T1000 (cell line): ENCODE measurements around the gene MYO3B.
"Not testable (repeated sequence)": the region's sequence is repeated elsewhere in the genome, so short reads cannot be mapped to it uniquely, and the experiment has no call there.

ENCODE experiments used
- DNase-seq: peaks from one replicate; lab custom pipeline; 2025; ENCODE audit warnings: mixed read lengths; lab: John Stamatoyannopoulos, UW

The MYO3B gene

GRCh38 chr2:170641961-170642360, 464.0 kb downstream of the MYO3B start:
- DNase-seq = no peak

- DNase-seq = no peak
Observed at GRCh38 chr2:170643346-170643745, 465.4 kb downstream of the MYO3B start.

GRCh38 chr2:170647741-170648436, 469.9 kb downstream of the MYO3B start:
- DNase-seq = no peak

- no peak for DNase-seq
Observed at GRCh38 chr2:170651624-170652325, 473.8 kb downstream of the MYO3B start.

- DNase-seq = no peak
Observed at GRCh38 chr2:170652637-170653417, 474.9 kb downstream of the MYO3B start.

GRCh38 chr2:170656669-170657068, 478.7 kb downstream of the MYO3B start:
- DNase-seq = no peak

- DNase-seq = no peak
Observed at GRCh38 chr2:170660409-170660808, 482.5 kb downstream of the MYO3B start.

GRCh38 chr2:170665743-170666142, 487.8 kb downstream of the MYO3B start:
- no peak for DNase-seq

- DNase-seq = no peak
Observed at GRCh38 chr2:170669909-170670308, 492.0 kb downstream of the MYO3B start.

- DNase-seq = no peak
Observed at GRCh38 chr2:170670651-170671050, 492.7 kb downstream of the MYO3B start.

GRCh38 chr2:170671079-170671478, 493.1 kb downstream of the MYO3B start:
- DNase-seq = no peak

- not testable (repeated sequence) for DNase-seq
Observed at GRCh38 chr2:170674282-170674681, 496.3 kb downstream of the MYO3B start.

GRCh38 chr2:170675701-170676100, 497.8 kb downstream of the MYO3B start:
- DNase-seq = no peak

- DNase-seq = no peak
Observed at GRCh38 chr2:170679607-170680079, 501.7 kb downstream of the MYO3B start.

- DNase-seq = no peak
Observed at GRCh38 chr2:170680172-170680941, 502.4 kb downstream of the MYO3B start.

- DNase-seq = no peak
Observed at GRCh38 chr2:170681311-170681710, 503.4 kb downstream of the MYO3B start.

GRCh38 chr2:170685591-170685990, 507.6 kb downstream of the MYO3B start:
- DNase-seq = no peak

- no peak for DNase-seq
Observed at GRCh38 chr2:170689481-170689880, 511.5 kb downstream of the MYO3B start.

- DNase-seq = no peak
Observed at GRCh38 chr2:170690640-170691039, 512.7 kb downstream of the MYO3B start.

- DNase-seq = no peak
Observed at GRCh38 chr2:170694316-170694715, 516.4 kb downstream of the MYO3B start.

GRCh38 chr2:170695521-170696410, 517.8 kb downstream of the MYO3B start:
- no peak for DNase-seq
